Esophagus squamous epithelium (tissue), 5 donors: ENCODE results near the gene BLVRB. TPM values are rescaled to one million over a fixed set of nuclear protein-coding genes. Genes with fewer than 3 reads are reported as not detected.

Experiments
- DNase-seq: peaks from one replicate; lab custom pipeline; 2025; lab: John Stamatoyannopoulos, UW
- H3K27ac ChIP-seq, 4 donors: fragments of 200-600 bp; sonication (generic); one replicate each; pipeline ENCODE4 v1.5.1; 2016 to 2019; ENCODE audit warnings: mild to moderate bottlenecking in 1 of 4
- H3K27me3 ChIP-seq, 4 donors: fragments of 200-600 bp; sonication (generic); 1 replicate in 3 of 4; 2 replicates in 1 of 4; pipeline versions ENCODE4 v1.5.1 to v1.6.0; 2017 to 2021; ENCODE audit warnings: antibody characterized with exemption in 1 of 4
- H3K36me3 ChIP-seq, 3 donors: fragments of 200-600 bp; sonication (generic); one replicate each; pipeline ENCODE4 v1.5.1; 2016 to 2019
- H3K4me1 ChIP-seq, 3 donors: fragments of 200-600 bp; sonication (generic); one replicate each; pipeline ENCODE4 v1.5.1; 2017 to 2019
- H3K4me3 ChIP-seq, 4 donors: fragments of 200-600 bp; sonication (generic); 1 replicate in 3 of 4; 2 replicates in 1 of 4; pipeline ENCODE4 v1.5.1; 2016 to 2019; ENCODE audit warnings: mild to moderate bottlenecking in 2 of 4, moderate library complexity in 1 of 4
- H3K9me3 ChIP-seq, 3 donors: fragments of 200-600 bp; sonication (generic); one replicate each; pipeline ENCODE4 v1.5.1; 2016 to 2019
- CTCF ChIP-seq, 6 experiments: fragments of 450-650 bp in 4 of 6; fragments of 200-600 bp in 2 of 6; sonication (generic) in 2 of 6; IDR thresholded peaks; one replicate each; pipeline ENCODE4 v1.5.1; 2016 to 2019; ENCODE audit warnings: antibody characterized with exemption in 6 of 6, mild to moderate bottlenecking in 4 of 6, moderate library complexity in 4 of 6
- POLR2A ChIP-seq, 4 donors: fragments of 450-650 bp; IDR thresholded peaks; one replicate each; pipeline ENCODE4 v1.6.1; 2017; ENCODE audit warnings: antibody characterized with exemption in 4 of 4, mild to moderate bottlenecking in 4 of 4, moderate library complexity in 3 of 4
- WGBS, 2 donors: methylation state at CpG; one replicate each; pipeline ENCODE4 v1.1.5; 2018; 5-methylcytosine and 5-hydroxymethylcytosine counted together
- intact Hi-C: fragments of 100-400 bp; cut with DNase I; formaldehyde crosslinking; loops from one replicate; pipeline ENCODE4 v1.15.0; 2022
- total RNA-seq, 4 donors: library from RNA; depleted of rRNA; stranded (reverse); fragments of >200 nt; gene quantifications; one replicate each; pipeline ENCODE4 v1.1.0, GENCODE V29; 2016
- donor health status: DM: yes; HTN: yes; CAD: no.

The BLVRB gene
- total RNA-seq, 4 donors from 2014 or later: 177 to 283 (median 236) TPM

DNA sequence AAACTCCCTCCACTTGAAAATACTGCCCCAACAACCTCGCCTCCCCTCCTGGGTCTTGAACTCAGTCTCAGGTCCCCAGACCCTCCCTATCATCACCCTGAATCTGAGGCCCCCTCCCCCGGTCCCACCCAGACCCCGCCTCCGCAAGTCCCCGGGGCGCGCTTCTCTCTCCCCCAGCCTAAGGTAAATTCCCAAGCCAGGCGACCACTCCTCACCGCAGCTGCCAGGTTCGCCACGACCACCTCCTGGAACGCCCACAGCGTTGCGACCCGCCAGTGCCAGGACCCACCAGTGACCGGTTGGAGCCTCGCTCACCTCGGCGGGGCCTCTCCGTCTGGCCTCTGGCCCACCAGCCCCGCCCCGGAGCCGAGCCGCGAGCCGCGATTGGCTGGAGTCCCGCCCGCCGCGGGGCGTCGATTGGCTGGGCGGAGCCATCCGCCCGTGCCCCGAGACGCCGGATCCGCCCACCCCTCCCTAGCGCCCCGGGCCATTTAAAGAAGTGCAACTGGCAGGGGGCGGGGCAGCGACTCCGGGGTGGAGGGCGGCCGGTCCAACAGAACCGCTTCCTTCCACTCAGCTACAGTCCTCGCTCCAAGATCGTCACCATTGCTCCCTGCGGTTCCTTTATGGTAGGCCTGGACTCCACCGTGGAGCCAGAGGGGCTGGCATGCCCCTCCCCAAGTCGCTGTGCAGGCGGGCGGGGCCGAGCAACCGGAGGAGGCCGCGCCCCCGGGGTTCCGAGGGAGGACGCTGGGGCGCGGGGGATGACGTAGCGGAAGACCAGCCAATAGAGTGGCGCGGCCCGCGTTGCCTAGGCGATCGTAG, 21.3 kb downstream of the BLVRB start, which contains the start of gene SERTAD3:
Gene SERTAD3 (minus strand): TSS at position 336 of the 825 bp plus-strand sequence. CDS start 2,255 bp downstream, outside the sequence.
- Histone ChIP-seq H3K4me3 (peak within 1 kb of the TSS; percentile 55 to 100 (median 92)), H3K36me3 (peaks cover 10 to 50% (median 21%) of the 10 kb centered on the region in 3 donors), H3K27me3 (no peaks in the 10 kb centered on the region), H3K4me1 (peaks cover 24 to 51% (median 29%) of the 10 kb centered on the region in 3 donors), H3K27ac (peak within 1 kb of the TSS; percentile 91 to 100 (median 100)), H3K9me3 (no peaks in the 10 kb centered on the region)
- 0% methylated on average over 5 to 11 of the region's 72 CpGs for WGBS, 2 donors
- peak; percentile 89 for DNase-seq
- intact Hi-C loops: no loop called here
- TF ChIP-seq CTCF (IDR thresholded peaks at IDR 0.05) (peak in 1 of 6 experiments; percentile 6), POLR2A (IDR thresholded peaks at IDR 0.05) (peak in 3 of 4 donors; percentile 89 to 99 (median 90))

DNA sequence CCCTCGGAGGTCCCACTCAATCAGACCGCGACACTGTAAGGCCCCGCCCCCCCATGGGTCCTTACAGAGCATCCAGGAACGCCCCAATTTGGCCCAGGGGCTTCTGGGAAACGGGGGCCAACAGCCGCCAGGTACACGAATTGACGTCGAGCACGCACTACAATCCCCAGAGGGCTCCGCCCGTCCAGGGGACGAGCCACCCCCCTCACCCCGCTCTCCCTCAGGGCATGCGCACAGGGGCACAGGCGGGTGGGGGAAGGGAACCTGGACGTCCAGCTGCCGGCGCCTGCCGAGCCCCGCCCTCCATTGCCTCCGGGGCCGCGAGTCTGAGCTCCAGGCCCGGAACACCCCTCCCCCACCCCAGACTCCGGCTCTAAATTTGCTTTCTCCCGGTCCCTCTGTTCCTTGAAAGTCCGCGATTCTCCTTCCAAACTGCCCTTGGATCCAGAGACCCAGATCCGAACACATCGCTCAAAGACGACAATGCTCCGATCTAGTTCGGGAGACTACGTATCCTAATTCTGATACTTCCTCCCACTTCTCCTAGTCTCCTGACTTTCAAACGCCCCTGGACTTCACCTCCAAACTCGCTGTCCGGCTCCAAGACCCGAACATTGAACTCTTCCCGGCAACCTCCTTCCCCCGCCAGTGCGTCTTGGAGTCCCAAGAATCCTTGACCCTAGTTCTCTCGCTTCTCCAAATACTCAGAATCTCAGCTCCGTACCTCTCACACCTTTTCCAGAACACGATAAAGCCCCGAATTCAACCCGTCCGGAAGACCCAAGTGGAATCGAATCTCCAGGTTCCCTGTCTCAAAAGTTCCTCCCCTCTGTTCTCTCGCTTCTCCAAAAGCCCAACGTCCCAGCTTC, 22.2 kb downstream of the BLVRB start:
- DNase-seq: peak; percentile 100
- Histone ChIP-seq H3K36me3 (peaks cover 10 to 42% (median 21%) of the 10 kb centered on the region in 3 donors), H3K4me1 (peaks cover 24 to 51% (median 29%) of the 10 kb centered on the region in 3 donors), H3K27ac (peak overlapping the region; percentile 91 to 100 (median 100)), H3K9me3 (no peaks in the 10 kb centered on the region), H3K27me3 (no peaks in the 10 kb centered on the region), H3K4me3 (peak overlapping the region; percentile 55 to 100 (median 92))
- TF ChIP-seq POLR2A (IDR thresholded peaks at IDR 0.05) (peak in 3 of 4 donors; percentile 45 to 84 (median 80)), CTCF (IDR thresholded peaks at IDR 0.05) (peak in 1 of 6 experiments; percentile 35)
- WGBS, 2 donors: 0% methylated on average over 30 to 31 of the region's 52 CpGs
- intact Hi-C loops: no loop called here

DNA sequence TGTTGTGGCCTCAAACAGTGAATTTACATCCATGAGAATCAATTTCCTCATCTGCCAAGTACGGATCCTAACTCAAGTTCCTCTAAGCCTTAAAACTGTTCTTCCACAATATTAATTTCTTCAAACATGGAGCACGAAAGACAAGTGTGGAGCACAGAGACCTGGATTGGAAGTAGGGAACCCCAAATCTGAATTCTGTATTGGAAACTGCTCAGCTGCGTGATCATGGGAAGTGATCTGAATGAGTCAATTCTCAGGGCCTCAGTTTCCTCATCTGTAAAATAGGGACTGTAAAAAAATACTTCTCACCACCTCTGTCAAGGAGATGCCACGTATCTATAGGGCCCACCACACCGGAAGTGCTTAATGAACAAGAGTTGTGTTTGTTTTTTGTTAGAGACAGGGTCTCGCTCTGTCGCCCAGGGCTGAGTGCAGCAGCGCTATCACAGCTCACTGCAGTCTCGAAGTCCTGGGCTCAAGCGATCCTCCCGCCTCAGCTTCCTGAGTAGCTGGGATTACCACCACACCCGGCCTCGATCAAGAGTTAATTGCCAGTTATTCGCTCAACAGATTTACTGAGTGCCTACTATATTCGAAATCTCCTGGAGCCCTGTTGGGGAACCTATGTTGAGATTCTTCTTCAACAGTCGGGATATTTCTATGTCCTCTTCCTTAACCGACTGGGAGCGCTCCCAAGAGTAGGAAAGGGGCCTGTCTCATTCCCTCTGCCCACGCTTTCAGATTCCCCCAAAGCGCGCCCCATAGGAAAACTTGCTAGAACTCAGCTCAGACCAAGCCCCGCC, 23.0 kb downstream of the BLVRB start:
- WGBS, 2 donors: 16 to 20% methylated on average over 18 to 21 of the region's 22 CpGs
- Histone ChIP-seq H3K36me3 (peaks cover 10 to 33% (median 21%) of the 10 kb centered on the region in 3 donors), H3K27ac (peak overlapping the region; percentile 91 to 100 (median 100)), H3K27me3 (no peaks in the 10 kb centered on the region), H3K4me1 (peaks cover 24 to 51% (median 29%) of the 10 kb centered on the region in 3 donors), H3K9me3 (no peaks in the 10 kb centered on the region), H3K4me3 (peak overlapping the region; percentile 55 to 100 (median 92))
- DNase-seq: no peak
- intact Hi-C loops: no loop called here
- no peak for TF ChIP-seq CTCF (IDR thresholded peaks at IDR 0.05)
- no peak for TF ChIP-seq POLR2A (IDR thresholded peaks at IDR 0.05)

- intact Hi-C loops: no loop called here
- Histone ChIP-seq H3K9me3 (no peaks in the 10 kb centered on the region), H3K36me3 (peaks cover 10 to 26% (median 21%) of the 10 kb centered on the region in 3 donors), H3K4me1 (peaks cover 24 to 51% (median 29%) of the 10 kb centered on the region in 3 donors), H3K4me3 (peak overlapping the region in 2 of 4 donors; percentile 88 to 100), H3K27me3 (no peaks in the 10 kb centered on the region), H3K27ac (peak overlapping the region in 3 of 4 donors; percentile 91 to 100 (median 100))
- 66 to 84% methylated on average over 5 to 8 of the region's 11 CpGs for WGBS, 2 donors
- DNase-seq: no peak
- no peak for TF ChIP-seq CTCF (IDR thresholded peaks at IDR 0.05)
- no peak for TF ChIP-seq POLR2A (IDR thresholded peaks at IDR 0.05)
Observed at GRCh38 chr19:40441719-40442253, 23.8 kb downstream of the BLVRB start.
